GM18870 (cell line): ENCODE results near the gene BACH2.

Experiments used
- ATAC-seq: cut with Tn5 transposase; IDR thresholded peaks from one replicate; pipeline ENCODE4 v1.9.1; 2021; ENCODE audit warnings: moderate library complexity; ENCODE audit not compliant: unreplicated experiment

Gene BACH2

DNA sequence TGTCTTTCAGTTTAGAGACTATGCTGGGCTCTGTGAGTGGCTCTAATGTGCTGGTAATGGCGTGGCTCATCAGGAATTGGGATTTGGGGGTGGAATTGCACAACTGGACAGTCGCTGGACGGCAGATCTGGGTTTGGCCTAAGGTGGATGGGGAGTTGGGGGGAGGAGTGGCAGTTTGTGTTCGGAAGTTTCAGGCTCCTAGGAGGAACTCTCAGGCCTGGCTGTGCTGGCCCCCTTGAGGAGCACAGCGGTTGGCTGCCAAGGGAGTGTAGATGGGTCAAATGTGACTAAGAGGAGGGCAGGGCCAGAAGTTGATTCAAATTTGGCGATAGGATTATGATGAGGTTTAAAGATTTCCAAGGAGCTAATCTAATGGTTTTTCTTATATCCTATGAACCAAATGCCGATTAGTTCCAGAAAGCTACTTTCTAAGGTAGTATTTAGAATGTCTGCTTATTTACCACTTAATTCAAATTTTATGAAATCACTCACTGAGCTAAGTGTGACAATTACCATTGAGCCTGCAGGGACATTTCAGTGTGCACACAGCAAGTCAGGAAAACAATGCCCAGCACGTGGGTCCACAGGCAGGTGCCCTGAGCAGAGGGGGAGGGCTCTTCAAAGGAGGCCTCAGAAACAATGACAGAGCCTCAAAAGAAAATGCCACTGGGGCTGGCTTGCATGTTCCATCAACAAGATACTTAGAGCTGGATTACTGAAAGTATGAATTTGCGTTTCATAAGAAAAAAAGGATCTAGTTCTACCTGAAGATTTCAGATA, 291.4 kb downstream of the BACH2 start:
- no peak for ATAC-seq

DNA sequence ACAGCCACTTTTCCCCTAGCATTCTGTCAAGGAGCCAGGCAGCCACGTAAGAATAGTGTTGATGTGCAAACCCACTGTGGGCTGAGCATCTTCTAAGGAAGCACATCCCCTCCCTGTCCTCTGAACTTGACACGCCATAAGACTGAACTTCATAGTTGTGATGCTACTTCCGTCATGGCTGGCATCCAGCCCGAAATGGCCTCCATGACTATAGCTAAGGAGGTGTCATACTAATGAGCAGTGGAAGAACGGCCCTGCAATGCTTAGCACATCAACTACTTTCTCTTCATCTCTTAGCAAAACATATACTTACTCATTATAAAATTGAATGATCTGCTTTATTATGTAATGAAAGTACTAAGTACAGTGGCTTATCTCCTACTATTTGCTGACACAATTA, 292.1 kb downstream of the BACH2 start:
- no peak for ATAC-seq

DNA sequence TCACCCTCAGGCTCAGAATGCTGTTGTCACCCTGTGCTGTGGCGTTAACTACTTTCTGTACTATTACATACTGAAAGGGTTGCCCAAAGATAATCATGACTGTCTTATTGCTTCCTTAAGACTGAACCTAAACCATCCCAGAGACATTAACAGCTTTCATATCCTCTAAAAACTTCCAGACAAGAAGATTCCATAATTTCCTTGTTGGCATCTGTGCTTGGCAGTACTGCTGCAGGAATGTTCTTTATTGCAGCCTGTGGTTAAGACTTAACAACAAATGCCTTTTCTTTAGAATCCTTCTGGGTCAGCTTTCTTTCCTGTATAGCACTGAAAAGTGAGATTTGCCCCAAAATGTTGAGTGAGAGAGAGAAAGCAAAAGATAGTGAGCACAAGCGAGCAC, 292.7 kb downstream of the BACH2 start:
- ATAC-seq, result no peak

DNA sequence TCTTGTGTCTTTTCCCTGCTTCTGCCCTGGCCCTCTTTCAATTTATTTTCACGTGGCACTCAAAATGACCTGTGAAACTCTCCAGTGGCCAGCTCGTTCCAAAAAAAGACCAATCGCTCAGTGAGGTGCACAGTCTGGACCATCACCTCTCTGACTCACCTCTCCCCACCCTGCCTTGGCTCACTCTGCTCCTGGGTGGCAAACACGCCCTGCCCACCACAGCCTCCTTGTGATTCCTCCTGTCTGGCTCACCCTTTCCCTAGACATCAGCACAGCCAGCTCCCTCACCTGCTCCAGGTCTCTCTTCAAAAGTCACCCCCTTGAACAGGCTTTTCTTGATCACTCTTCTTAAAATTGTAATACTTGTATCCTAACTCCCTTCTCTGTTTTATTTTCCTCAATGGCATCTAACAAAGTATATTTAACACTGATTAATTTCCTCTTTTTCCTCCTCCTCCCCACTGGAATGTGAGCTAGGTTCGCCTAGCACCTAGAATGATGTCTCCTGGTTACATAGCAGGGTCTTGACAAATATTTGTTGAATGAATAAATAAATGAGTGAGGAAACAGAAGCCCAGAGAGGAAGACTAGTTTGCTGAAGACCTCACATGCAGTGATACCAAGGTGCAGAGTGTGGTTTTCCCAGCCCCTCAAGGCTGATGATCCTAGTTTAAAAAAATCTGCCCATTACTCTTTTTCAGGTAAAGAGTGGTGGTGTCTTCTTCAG, 293.4 kb downstream of the BACH2 start:
- no peak for ATAC-seq

DNA sequence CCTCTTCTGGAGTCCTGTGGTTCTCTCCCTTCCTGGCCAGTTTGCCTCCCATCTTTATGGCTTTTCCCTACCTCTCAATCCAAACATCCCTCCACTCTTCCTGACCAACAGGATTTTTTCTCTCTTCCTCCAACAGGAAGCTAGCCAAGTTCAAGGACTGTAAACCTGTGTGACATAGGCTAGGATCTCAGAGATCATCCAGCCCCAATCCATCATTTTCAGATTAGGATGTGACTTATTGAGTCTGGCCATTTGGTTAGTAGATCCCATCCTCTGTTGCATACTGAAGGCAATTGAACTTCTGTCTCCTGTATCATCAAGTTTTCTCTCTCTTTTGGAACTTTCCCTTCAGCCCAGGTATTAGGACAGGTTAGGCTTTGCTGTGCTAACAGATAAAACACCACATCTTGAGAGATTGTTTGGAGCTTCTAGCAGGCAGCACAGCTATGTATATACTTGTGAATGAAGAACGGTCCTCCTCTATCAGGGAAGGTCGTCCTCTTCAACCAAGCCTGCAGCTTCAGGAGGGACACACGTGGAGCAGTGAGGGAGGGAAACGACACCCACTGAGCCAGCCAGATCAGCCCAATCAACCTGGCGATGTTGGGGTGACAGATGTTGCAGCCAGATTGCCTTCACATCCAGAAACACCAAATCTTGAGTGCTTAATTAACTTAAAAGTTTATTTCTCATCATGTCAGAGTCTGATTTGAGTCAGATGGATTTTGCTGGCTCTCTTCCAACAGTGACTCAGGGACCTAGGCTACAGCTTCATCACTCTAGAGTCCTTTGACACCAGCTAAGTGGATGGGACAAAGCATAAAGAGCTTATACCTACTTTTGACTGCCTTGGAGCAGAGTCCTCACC, 295.5 kb downstream of the BACH2 start:
- no peak for ATAC-seq

DNA sequence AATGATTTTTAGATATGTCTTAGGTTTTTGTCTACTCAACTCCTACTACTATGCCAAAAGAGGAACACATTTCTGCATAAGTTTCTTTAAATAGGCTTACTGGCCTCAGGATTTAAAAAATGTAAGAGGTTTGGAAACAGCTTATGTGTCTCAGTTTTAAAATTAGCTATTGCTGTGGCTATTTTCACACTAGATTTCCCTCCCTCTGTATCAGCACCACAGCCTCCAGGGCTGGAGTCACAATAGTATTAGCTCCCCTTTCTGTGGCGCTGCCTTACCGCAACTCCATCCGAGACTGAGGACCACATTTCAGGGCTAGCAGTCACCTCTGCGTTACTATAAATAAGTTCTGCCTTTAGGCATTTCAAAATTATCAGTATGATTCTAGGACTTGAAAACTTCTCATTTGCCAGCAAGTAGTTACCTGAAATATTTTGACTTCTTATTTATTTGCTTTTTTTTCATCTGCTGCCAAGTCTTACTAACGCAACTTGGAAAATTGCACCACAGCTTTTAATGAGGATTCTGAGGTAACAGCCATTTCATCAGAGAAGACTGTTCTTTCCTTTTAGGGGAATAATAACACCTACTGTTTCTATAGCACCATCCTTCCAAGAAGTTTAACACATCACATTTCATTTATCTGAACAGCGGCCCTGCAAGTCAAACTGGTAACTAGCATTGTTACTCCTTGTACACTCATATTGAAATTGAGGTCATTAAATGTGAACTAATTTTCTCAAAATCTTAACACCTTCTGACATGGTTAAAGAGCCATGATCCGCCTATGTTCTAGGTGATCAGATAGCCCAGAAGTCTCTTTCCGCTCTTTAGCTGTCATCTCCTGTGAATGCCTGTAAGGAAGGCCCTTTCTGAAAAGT, 296.5 kb downstream of the BACH2 start:
- ATAC-seq, result no peak

DNA sequence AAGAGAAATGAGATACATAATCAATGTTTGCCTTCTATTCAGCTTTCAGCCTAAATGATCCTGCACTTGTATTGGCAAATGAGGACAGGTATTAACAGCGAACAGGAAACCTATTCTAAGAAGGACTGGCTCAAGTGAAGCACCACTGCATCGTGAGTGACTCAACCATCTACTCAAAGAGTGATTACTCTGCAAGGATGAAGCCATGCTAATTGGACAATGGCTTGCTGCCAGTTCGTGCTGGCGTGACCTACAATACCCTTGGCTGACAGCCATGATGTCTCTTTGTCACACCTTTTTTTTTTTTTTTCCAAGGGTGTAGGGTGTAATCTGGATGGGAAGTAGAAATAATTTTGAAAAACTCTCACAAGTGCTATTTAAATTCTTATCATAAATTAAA, 297.5 kb downstream of the BACH2 start:
- ATAC-seq, result no peak

DNA sequence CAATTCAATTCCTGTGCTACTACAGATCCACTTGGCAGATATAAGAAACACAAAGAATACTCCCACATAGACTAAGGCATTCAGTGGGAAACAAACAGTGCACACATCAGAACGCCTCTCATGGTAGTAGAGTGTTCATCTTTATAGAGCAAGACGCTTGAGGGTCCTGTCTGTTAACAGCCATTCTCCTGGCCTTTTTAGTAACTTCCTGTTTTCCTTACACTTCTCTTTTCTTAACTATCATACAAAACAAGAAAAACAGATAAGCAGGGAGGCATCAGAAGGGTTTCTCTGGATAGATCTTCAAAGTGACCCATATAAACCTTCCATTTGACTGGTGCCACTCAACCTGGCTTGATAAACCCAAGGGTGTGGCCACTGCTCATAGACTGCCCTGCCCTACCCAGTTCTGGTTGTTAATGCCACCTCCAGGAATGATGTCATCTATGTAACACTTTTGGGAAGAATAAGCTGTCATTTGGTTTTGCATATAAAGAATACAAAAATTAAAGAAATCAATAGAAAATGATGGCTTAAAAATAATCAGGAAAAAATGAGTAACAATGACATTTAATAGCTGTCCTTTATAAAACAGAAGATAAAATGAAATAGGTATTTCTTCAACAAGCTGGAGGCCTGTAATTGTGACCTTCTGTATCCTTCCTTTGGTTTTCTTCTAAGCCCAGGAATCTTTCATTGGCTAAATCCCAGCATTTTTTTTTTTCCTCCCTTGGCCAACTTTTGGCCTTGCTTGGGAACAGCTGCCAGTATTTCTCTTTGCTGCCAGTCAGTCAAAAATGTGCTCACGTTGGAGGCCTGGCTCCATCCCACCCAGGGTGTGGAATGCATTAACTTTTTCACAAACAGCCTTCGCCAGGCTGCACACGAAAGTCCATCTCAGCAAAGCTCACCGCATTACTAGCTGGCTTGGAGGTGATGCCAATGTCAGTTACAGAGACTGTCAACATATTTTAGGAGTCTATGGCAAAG, 298.9 kb downstream of the BACH2 start:
- no peak for ATAC-seq

DNA sequence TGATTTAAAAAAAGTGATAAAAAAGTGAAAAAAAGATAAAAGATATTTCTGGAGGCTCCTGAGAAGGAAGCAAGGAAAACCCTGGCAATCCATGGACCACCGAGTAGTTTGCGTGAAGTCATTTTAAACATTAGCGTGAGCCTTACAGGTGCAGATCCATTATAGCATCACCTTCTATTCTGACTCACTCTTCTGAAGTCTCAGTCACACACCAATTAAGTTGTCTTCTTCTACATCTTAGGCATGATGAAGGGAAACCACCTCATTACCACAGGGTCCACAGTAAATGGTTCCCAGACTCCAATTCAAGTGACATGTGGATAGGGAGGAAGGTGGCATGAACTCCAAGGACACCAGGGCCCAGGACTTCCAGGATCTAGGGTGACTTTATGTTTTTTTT, 303.2 kb downstream of the BACH2 start:
- ATAC-seq, result no peak

DNA sequence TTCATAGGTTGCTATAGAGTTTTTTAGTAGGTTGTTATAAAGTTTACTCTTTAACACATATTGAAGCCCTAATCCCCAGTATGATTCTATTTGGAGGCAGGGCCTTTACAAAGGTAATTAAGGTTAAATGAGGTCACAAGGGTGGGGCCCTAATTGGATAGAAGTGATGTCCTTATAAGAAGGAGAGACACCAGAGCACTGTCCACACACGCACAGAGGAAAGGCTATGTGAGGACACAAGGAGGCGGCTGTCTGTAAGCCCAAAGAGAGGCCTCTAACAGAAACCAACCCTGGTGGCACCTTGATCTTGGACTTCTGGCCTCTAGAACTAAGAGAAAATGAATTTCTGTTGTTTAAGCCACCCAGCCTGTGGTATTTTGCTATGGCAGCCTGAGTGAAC, 303.8 kb downstream of the BACH2 start:
- no peak for ATAC-seq

DNA sequence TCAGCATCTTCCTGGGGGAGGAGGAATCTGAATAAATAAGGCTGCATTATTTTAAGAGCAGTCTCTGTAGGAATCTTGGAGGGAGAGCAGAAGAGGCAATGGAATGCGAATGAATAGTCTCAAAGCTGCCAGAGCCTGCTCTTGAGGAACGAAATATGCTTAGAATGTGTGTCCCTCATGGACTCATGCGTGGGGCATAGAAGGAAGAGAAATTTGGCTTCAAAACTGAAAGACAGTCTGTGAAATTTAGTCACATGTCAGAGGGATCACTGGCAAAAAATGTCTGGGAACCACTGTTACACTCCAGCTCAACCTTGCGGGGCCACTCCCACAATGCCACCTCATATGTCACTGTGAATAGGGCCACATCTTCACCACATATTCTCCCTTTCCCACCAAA, 306.9 kb downstream of the BACH2 start:
- ATAC-seq, result no peak

DNA sequence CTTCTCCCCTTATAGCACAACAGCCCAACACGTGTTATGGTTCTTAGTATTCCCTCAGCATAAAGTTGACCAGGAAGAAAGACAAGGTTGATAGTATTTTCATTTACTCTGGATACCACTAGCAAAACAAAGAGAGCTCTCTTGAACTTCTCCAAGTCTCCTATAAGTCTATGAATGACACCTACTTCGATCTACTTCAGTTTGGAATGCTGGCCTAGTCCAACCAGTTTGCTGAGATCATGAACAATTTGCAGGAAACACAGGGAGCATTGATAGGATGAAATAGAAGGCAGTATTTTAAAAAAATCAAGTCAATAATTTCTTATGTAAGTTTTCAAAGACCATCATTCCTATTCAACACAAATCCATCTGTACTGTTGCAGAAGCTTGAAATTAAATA, 308.8 kb downstream of the BACH2 start:
- ATAC-seq, result no peak

DNA sequence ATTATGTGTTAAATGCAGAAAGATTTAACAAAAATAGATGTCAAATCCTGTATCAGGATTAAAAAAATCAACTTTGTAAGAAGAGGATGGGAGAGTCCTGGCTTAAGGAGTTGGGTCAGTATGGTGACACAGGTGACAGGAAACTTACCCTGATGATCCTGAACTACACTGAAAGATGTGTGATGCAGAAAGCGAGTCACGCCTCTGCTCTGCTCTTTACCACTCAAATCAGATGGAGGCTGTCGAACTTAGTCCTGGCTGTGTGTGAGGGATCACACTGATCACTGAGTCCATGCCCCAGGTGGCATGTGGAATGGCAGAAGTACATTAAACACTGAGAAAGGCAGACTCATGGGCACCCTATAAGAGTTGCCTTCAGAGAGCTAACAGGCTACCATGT, 309.5 kb downstream of the BACH2 start:
- ATAC-seq, result no peak

DNA sequence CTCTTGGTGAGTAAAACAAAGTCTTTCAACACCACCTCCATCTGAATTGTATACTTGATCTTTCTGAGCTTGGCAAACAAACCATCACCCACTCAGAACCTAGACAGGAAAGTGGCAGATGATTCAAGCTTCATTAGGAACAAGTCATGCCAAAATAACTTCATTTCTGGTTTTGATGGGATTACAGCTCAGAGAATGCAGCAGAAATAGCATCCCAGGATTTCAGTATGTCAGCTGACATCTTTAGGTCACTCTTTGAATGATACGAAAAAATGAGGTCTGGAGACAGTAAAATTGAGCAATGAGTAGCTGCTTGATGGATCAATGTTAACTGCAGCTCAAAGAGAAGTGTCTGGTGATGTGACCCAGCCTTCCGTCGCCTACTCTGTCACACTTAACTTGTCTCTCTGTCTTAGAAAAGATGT, 310.0 kb downstream of the BACH2 start:
- no peak for ATAC-seq

DNA sequence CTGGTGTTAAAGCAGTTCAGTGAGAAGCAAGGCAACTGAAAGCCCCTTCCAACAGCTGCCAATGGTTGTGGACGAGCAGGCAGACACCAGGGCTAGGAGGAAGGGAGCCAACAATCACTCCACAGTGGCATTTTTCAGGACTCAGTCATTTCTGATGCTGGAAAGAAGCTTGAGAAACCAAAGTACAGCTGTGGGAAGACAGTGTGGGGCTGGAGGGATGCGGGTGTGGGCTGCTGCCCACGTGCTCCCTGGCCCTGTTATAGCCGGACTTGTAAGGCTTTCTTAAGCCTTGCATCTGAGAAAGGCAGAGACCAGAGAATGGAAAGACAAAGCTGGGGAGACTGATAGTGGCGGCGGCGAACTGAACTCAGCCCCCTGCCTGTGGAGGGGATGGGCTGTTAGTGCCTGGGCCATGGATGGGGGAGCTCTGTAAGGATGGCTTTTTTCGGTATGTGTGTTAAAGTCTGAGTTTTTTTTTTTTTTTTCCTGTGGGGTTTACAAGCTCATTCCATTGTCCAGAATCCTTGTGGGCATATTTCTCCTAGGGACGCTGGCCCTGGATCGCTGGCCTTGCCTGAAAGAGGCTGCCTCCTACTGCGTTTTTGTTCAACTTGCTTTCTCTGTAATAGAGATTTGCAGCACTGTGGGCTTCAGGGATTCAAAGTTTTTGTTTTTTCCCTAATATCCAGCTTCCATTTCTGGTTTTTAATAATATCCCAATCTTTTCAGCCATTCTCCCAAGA, 310.7 kb downstream of the BACH2 start:
- no peak for ATAC-seq

DNA sequence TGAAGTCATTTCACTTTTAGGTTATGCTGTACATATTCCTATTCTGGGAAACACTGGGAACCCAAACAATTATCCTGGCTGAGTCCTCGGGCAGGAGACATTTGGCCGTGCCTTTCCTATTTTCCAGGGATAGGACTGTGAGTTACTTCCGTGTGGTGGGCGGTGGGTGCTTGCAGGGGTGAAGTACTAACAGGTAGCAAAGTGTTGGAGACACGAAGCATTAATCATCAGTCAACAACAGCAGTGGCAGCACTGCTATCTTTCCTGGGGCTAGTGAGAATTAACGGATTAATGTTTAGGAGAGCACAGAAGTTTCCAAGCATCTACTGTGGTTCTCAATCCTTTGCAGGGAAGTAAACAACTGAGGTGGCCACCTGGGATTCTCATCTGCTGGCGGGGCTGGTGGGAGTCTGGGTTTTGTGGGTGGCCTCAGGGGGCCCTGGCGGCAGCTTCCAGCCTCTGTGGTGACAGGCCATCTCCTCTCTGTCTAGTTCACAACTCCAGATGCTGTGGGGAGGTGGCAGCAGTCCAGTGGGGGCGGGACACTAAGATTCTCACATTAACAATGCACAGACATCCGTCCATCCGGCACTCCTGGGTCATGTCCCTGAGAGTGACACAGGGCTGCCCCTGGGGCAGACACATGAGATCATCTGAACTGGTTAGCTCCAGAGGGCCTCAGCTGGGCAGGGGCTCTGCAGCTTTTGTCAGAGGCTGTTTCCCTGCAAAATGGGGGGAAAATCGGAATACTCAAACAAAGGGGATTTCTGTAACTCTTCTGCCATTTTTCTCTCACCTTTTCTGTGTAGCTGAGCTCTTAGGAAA, 311.5 kb downstream of the BACH2 start:
- no peak for ATAC-seq

DNA sequence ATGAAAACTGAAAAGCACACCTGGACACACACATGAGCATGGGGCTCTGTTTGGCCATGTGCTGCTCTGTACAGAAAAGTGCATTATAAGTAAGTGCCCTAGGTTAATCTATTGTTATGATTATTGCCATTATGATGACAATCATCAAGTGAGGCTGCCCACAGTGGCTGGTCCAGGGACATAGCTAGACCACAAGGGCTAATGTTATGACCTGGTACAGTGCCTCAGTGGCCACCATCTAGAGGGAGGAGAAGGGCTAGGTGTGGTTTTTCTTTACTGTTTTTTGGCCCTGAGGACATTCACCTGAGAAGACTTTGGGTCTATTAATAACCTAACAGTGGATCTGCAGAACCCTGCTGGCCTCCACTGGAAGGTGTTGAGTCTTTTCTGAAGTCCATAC, 316.3 kb downstream of the BACH2 start:
- ATAC-seq, result no peak
